HG03159 (cell line): ENCODE measurements around the gene SIT1.

Source experiments
- ATAC-seq: cut with Tn5 transposase; IDR thresholded peaks from one replicate; pipeline ENCODE4 v1.9.1; 2021; ENCODE audit warnings: mild to moderate bottlenecking, moderate library complexity; ENCODE audit not compliant: unreplicated experiment

The SIT1 gene

GRCh38 chr9:35682520-35683315, 32.0 kb upstream of the SIT1 start:
- ATAC-seq, result no peak

DNA sequence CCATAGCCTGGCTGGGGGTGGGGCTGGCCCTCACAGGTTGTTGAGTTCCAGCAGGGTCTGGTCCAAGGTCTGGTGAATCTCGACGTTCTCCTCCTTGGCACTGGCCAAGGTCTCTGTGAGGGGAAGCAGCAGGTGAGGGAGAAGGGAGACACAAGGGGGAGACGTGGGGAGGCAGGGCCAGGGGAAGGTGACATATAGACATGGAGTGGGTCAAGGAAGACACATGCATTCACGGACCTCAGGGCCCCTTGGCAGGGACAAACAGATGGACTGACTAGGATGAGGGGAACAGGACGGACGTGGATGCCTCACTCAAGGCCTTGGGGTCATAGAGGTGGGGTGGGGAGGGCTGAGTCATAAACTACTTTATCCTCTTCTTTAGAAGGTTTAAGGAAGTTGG, 31.3 kb upstream of the SIT1 start:
- ATAC-seq, result no peak

- ATAC-seq, result no peak
These were observed 30.7 kb upstream of the SIT1 start for GRCh38 chr9:35681341-35682002.

DNA sequence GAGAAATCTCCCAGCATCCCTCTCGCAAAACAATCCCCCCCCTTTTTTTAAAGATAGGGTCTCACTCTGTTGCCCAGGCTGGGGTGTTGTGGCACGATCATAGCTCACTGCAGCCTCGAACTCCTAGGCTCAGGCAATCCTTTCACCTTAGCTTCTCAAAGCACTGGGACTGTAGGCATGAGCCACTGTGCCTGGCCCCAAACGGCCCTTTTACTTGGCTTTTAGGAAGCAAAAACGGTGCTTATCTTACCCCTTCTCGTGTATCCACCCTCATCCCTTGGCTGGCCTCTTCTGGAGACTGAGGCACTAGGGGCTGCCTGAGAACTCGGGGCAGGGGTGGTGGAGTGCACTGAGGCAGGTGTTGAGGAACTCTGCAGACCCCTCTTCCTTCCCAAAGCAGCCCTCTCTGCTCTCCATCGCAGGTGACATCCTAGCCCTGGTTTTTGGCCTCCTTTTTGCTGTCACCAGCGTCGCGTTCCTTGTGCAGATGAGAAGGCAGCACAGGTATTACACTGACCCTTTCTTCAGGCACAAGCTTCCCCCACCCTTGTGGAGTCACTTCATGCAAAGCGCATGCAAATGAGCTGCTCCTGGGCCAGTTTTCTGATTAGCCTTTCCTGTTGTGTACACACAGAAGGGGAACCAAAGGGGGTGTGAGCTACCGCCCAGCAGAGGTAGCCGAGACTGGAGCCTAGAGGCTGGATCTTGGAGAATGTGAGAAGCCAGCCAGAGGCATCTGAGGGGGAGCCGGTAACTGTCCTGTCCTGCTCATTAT, 29.8 kb upstream of the SIT1 start:
- ATAC-seq, result no peak

DNA sequence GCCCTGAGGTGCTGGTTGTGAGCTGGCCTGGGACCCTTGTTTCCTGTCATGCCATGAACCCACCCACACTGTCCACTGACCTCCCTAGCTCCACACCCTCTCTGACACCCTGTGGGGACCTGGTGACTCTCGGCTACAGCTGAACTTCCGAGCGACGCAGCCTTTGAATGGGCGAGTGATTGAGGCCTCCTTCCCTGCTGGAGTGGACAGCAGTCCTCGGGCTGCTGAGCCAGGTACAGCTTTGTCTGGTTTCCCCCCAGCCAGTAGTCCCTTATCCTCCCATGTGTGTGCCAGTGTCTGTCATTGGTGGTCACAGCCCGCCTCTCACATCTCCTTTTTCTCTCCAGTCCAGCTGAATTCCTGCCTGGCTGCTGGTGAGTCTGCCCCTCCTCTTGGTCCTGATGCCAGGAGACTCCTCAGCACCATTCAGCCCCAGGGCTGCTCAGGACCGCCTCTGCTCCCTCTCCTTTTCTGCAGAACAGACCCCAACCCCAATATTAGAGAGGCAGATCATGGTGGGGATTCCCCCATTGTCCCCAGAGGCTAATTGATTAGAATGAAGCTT, 29.1 kb upstream of the SIT1 start:
- ATAC-seq, result no peak

GRCh38 chr9:35679091-35679490, 28.4 kb upstream of the SIT1 start:
- ATAC-seq, result no peak

- ATAC-seq, result no peak
These were observed 25.1 kb upstream of the SIT1 start for GRCh38 chr9:35675732-35676392.

DNA sequence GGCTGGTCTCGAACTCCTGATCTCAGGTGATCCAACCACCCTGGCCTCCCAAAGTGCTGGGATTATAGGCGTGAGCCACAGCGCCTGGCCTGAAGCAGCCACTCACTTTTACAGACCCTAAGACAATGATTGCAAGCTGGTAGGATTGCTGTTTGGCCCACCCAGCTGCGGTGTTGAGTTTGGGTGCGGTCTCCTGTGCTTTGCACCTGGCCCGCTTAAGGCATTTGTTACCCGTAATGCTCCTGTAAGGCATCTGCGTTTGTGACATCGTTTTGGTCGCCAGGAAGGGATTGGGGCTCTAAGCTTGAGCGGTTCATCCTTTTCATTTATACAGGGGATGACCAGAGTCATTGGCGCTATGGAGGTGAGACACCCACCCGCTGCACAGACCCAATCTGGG, 24.5 kb upstream of the SIT1 start:
- no peak for ATAC-seq

- ATAC-seq, result no peak
These were observed 23.3 kb upstream of the SIT1 start for GRCh38 chr9:35674025-35674361.

- ATAC-seq, result no peak
These were observed 22.6 kb upstream of the SIT1 start, which contains the start of gene CA9 for GRCh38 chr9:35673132-35674024. TSS of gene CA9 (plus strand) at chr9:35673928. CDS start at chr9:35673960, 32 bp downstream.

DNA sequence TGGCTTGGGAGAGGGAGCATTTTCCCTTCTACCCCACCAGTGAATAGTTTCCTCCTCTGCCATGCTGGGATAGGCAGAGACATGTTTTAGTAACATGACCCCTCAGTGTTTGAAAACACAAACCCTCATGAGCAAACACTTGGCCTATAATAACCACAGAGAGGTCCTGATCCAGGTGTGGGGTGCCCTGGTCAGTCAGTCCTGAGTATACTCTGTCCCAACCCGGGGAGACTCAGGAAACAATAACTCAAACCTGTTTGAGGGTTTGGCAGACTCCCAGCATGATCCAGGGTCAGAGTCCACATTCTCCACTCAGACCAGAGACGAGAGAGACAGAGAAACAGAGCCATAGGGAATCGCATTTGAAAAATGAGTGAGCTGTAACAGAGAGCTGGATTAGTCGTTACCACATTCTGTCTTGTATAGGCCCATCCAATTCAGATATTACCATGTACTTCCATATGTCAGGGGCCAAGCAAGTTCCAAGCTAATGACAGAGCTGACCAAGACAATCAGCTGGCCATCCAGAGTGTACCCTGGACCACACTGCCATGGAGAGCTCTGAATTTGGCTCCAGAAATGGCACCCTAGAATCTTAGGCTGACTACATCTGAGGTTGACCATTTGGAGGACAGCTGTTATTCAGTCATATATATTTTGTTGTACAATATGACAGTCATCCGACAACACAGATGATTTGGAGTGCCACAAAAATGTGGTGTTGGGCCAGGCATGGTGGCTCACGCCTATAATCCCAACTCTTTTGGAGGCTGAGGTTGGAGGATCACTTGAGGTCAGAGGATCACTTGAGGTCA, 18.8 kb upstream of the SIT1 start:
- no peak for ATAC-seq

- no peak for ATAC-seq
These were observed 17.2 kb upstream of the SIT1 start for GRCh38 chr9:35667939-35668338.

GRCh38 chr9:35666549-35666948, 15.8 kb upstream of the SIT1 start:
- no peak for ATAC-seq

GRCh38 chr9:35666045-35666444, 15.3 kb upstream of the SIT1 start:
- no peak for ATAC-seq

DNA sequence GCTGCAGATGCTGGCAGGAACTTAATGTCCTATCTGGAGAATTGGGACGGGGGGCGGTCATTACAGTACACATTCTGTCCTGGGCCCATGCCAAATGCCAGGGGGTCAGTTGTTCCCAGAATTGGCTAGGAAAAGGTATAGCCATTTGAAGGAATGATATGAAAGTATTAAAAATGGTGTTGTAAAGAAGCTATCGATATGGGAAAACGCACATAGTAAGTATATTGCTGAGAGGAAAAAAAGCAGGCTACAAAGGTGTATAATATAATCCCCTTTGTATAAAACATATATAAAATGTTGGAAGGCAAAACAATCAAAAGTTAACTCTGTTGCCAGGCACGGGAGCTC, 14.7 kb upstream of the SIT1 start:
- ATAC-seq, result no peak

- peak; percentile 66 for ATAC-seq
These were observed 14.1 kb upstream of the SIT1 start, which contains the start of gene ARHGEF39 for GRCh38 chr9:35664531-35665470. TSS of gene ARHGEF39 (minus strand) at chr9:35665195. CDS start at chr9:35665169, 26 bp downstream.

DNA sequence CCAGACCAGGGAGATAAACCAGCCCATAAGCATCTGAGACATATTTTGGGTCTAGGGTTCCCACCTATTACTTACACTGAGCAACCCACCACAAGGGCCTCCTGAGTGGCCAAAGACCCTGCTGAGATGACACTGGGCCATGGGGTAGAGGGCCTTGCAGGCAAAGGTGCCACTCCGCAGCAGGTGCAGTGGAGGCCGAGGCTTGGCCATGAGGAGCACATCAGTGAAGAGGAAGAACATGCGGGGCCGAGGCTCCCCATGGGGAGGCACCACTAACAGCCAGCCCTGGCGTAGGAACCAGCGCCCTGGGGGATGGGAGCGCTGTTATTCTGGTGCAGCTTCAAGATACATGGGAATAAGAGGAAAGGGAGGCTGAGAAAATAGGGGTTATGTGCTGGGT, 11.7 kb upstream of the SIT1 start:
- ATAC-seq, result no peak

- ATAC-seq, result no peak
These were observed 11.1 kb upstream of the SIT1 start for GRCh38 chr9:35661756-35662350.
